OCI-M2 (cell line): ENCODE data around the gene HAX1.
"Not testable (repeated sequence)": the region's sequence is repeated elsewhere in the genome, so short reads cannot be mapped to it uniquely, and the experiment has no call there.

Experiments used
- DNase-seq: peaks from one replicate; lab custom pipeline; 2025; ENCODE audit not compliant: unreplicated experiment; lab: John Stamatoyannopoulos, UW

The HAX1 gene

GRCh38 chr1:154272217-154272998 lies at the start of gene HAX1:
TSS of gene HAX1 (plus strand) at chr1:154272629. CDS start at chr1:154272724, 95 bp downstream.
- DNase-seq, result peak; percentile 83

GRCh38 chr1:154222918-154223317 lies 49.5 kb upstream of the HAX1 start:
- no peak for DNase-seq

GRCh38 chr1:154223621-154224020 lies 48.8 kb upstream of the HAX1 start:
- no peak for DNase-seq

GRCh38 chr1:154225370-154225769 lies 47.1 kb upstream of the HAX1 start:
- no peak for DNase-seq

GRCh38 chr1:154231112-154231511 lies 41.3 kb upstream of the HAX1 start:
- not testable (repeated sequence) for DNase-seq

- DNase-seq, result not testable (repeated sequence)
Measured at GRCh38 chr1:154233127-154233526, 39.3 kb upstream of the HAX1 start.

- no peak for DNase-seq
Measured at GRCh38 chr1:154236855-154237254, 35.6 kb upstream of the HAX1 start.

- no peak for DNase-seq
Measured at GRCh38 chr1:154237435-154237834, 35.0 kb upstream of the HAX1 start.

GRCh38 chr1:154237880-154238506 lies 34.4 kb upstream of the HAX1 start:
- DNase-seq, result no peak

GRCh38 chr1:154239491-154239890 lies 32.9 kb upstream of the HAX1 start:
- DNase-seq, result no peak

- no peak for DNase-seq
Measured at GRCh38 chr1:154240294-154240833, 32.1 kb upstream of the HAX1 start.

GRCh38 chr1:154241703-154242351 lies 30.6 kb upstream of the HAX1 start:
- no peak for DNase-seq

GRCh38 chr1:154253671-154254070 lies 18.8 kb upstream of the HAX1 start:
- DNase-seq, result no peak

- DNase-seq, result no peak
Measured at GRCh38 chr1:154256686-154257085, 15.7 kb upstream of the HAX1 start.

GRCh38 chr1:154258784-154259183 lies 13.6 kb upstream of the HAX1 start:
- no peak for DNase-seq

GRCh38 chr1:154260127-154260526 lies 12.3 kb upstream of the HAX1 start:
- no peak for DNase-seq

GRCh38 chr1:154263465-154264332 lies 8.7 kb upstream of the HAX1 start:
- DNase-seq, result no peak

- no peak for DNase-seq
Measured at GRCh38 chr1:154264454-154264853, 8.0 kb upstream of the HAX1 start.

- no peak for DNase-seq
Measured at GRCh38 chr1:154265586-154265985, 6.8 kb upstream of the HAX1 start.

- no peak for DNase-seq
Measured at GRCh38 chr1:154270833-154271232, 1.6 kb upstream of the HAX1 start.
